Heart right ventricle (tissue), 16 donors: ENCODE measurements around the gene IFI27. TPM values are rescaled to one million over a fixed set of nuclear protein-coding genes. Genes with fewer than 3 reads are reported as not detected.
"Not testable (repeated sequence)": the region's sequence is repeated elsewhere in the genome, so short reads cannot be mapped to it uniquely, and the experiment has no call there.

Experiments
- ATAC-seq, 8 donors: fragments of 200-7000 bp; cut with Tn5 transposase; one replicate each; pipeline ENCODE4 v1.9.1; 2020; ENCODE audit warnings: mild to moderate bottlenecking in 8 of 8, moderate library complexity in 8 of 8, moderate number of reproducible peaks in 1 of 8
- DNase-seq, 2 donors: peaks; one replicate each; pipeline ENCODE4 v3.0.0-alpha.2; 2020
- H3K27ac ChIP-seq, 10 donors: fragments of 200-600 bp; sonication (generic) in 2 of 10; one replicate each; pipeline versions ENCODE4 v1.5.0 to v1.8.0; 2020 to 2022; ENCODE audit warnings: mild to moderate bottlenecking in 3 of 10
- H3K27me3 ChIP-seq, 7 donors: fragments of 200-600 bp; one replicate each; pipeline ENCODE4 v1.8.0; 2021 to 2022; ENCODE audit warnings: mild to moderate bottlenecking in 2 of 7
- H3K36me3 ChIP-seq, 9 donors: fragments of 200-600 bp; sonication (generic) in 1 of 9; one replicate each; pipeline versions ENCODE4 v1.5.0 to v1.8.0; 2020 to 2022; ENCODE audit warnings: mild to moderate bottlenecking in 2 of 9
- H3K4me1 ChIP-seq, 9 donors: fragments of 200-600 bp; sonication (generic) in 1 of 9; one replicate each; pipeline versions ENCODE4 v1.5.0 to v1.8.0; 2020 to 2022; ENCODE audit warnings: mild to moderate bottlenecking in 4 of 9
- H3K4me3 ChIP-seq, 10 donors: fragments of 200-600 bp; sonication (generic) in 2 of 10; one replicate each; pipeline versions ENCODE4 v1.5.0 to v1.8.0; 2020 to 2022; ENCODE audit warnings: mild to moderate bottlenecking in 7 of 10, moderate library complexity in 2 of 10
- H3K9me3 ChIP-seq, 11 donors: fragments of 200-600 bp in 10 of 11; sonication (generic) in 2 of 11; one replicate each; pipeline versions ENCODE4 v1.5.0 to v1.8.0; 2013 to 2022; ENCODE audit warnings: mild to moderate bottlenecking in 2 of 11, control low read depth in 1 of 11, moderate library complexity in 1 of 11
- WGBS, 2 donors: extraction: QIAGEN DNeasy Blood & Tissue Kit; methylation state at CpG; one replicate each; pipeline ENCODE4 v1.1.7; 2013; ENCODE audit warnings: inconsistent platforms in 1 of 2; 5-methylcytosine and 5-hydroxymethylcytosine counted together
- intact Hi-C, 10 donors: fragments of 100-400 bp; cut with DNase I; formaldehyde crosslinking; loops; one replicate each; pipeline versions ENCODE4 v1.11.1 to v1.14.2; 2022
- polyA plus RNA-seq, 2 donors: library from polyadenylated mRNA; stranded (reverse); fragments of 200-250 nt; gene quantifications; one replicate each; pipeline ENCODE4 v1.2.3, GENCODE V29; 2013
- total RNA-seq, 10 donors: library from RNA; stranded (reverse); fragmentation: NEBNext Ultra II Directional in 3 of 10; extraction: Animal tissue kit (Norgen Biotek cat#: 25700) in 3 of 10; gene quantifications; one replicate each; pipeline versions ENCODE4 v1.2.1 to v1.2.4, GENCODE V29; 2021 to 2023
- TF ChIP-seq, protein P1 (sequence below), 9 donors: fragments of 200-600 bp; sonication (generic) in 2 of 9; IDR thresholded peaks; one replicate each; pipeline versions ENCODE4 v1.5.0 to v1.8.0; 2021 to 2022; ENCODE audit warnings: antibody characterized with exemption in 9 of 9, mild to moderate bottlenecking in 5 of 9, moderate library complexity in 1 of 9
- donor health status: Arrhythmogenic right ventricular cardiomyopathy.
- donor health status: ischemic (EF 13 %, LVEDD 7.1; RV severe dilation, severe dysfunction).
- donor health status: healthy with polysubstance abuse.
- donor health status: DM: no; HTN: yes; CAD: no.
- donor health status: DM: no; HTN: no; CAD: no.
- donor health status: ischemic (EF 25% LVEDD 6.9; RV normal size, moderate dysfunction).
- donor health status: ischemic (EF 25% LVEDD 5.7; RV mildly dilated, moderate dysfunction).
- donor health status: healthy.
- donor health status: DM: yes; HTN: yes; CAD: no.
- donor health status: Ischemic cardiomyopathy.
- donor health status: ischemic (EF 35%, LVEDD 5.7; RV mildly dilated, moderate dysfunction).
- donor health status: nonischemic (EF 11% LVEDD 7.7; RV severe dilation, severe dysfunction).
- donor health status: DM: yes; HTN: yes; CAD: no.
- donor health status: PGD.
- donor health status: ischemic (EF 29% LVEDD 5.4; RV normal size, mild dysfunction).
- donor health status: nonischemic (EF 23%, LVEDD 6.1; RV moderate dilation, normal function).

IFI27 gene
- total and polyA plus RNA-seq, 12 donors: 76.5 to 721 (median 174) TPM

DNA sequence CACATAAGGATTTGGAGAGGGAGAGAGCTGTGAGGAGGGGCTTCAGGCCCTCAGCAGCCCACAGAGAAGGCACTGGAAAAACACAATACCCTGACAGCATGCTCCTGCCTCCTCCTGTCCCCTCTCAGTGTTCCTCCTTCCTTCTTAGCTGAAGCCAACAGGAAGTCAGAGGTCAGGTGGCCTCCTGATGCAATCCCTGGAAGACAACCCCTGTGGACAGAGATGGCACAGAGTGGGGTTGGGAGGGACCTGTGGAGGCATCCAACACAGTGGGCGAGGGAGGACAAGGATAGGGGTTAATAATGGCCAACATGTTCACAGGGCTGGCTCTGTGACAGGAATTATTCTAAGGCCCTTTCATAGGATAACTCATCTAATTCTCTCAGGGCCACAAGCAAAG lies 34.2 kb downstream of the IFI27 start:
- intact Hi-C loops: no loop called here
- TF ChIP-seq, protein P1, sequence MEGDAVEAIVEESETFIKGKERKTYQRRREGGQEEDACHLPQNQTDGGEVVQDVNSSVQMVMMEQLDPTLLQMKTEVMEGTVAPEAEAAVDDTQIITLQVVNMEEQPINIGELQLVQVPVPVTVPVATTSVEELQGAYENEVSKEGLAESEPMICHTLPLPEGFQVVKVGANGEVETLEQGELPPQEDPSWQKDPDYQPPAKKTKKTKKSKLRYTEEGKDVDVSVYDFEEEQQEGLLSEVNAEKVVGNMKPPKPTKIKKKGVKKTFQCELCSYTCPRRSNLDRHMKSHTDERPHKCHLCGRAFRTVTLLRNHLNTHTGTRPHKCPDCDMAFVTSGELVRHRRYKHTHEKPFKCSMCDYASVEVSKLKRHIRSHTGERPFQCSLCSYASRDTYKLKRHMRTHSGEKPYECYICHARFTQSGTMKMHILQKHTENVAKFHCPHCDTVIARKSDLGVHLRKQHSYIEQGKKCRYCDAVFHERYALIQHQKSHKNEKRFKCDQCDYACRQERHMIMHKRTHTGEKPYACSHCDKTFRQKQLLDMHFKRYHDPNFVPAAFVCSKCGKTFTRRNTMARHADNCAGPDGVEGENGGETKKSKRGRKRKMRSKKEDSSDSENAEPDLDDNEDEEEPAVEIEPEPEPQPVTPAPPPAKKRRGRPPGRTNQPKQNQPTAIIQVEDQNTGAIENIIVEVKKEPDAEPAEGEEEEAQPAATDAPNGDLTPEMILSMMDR (IDR thresholded peaks at IDR 0.05): no peak

GRCh38 chr14:94145902-94146527 lies 35.5 kb downstream of the IFI27 start:
- no peak for DNase-seq
- peaks cover 0 to 4% (median 0%) of the 10 kb centered on the region in 9 donors for H3K4me1 ChIP-seq
- no peaks in the 10 kb centered on the region for H3K27me3 ChIP-seq
- no peak for ATAC-seq
- H3K4me3 ChIP-seq: no peak overlapping the region
- TF ChIP-seq, protein P1 (IDR thresholded peaks at IDR 0.05): no peak
- H3K27ac ChIP-seq: no peak overlapping the region
- intact Hi-C loops: no loop called here
- H3K36me3 ChIP-seq: no peaks in the 10 kb centered on the region
- no peaks in the 10 kb centered on the region for H3K9me3 ChIP-seq
- WGBS, 2 donors: 79 to 91% methylated on average over 6 of the region's 6 CpGs

More for the DNA sequence above, 34.2 kb downstream of the IFI27 start:
- Histone ChIP-seq H3K27me3 (no peaks in the 10 kb centered on the region), H3K27ac (no peak overlapping the region), H3K9me3 (no peaks in the 10 kb centered on the region), H3K4me3 (no peak overlapping the region), H3K36me3 (no peaks in the 10 kb centered on the region), H3K4me1 (peaks cover 0 to 4% (median 0%) of the 10 kb centered on the region in 9 donors)
- DNase-seq (no peak), ATAC-seq (no peak)
- 59 to 85% methylated on average over 1 of the region's 1 CpG for WGBS, 2 donors

DNA sequence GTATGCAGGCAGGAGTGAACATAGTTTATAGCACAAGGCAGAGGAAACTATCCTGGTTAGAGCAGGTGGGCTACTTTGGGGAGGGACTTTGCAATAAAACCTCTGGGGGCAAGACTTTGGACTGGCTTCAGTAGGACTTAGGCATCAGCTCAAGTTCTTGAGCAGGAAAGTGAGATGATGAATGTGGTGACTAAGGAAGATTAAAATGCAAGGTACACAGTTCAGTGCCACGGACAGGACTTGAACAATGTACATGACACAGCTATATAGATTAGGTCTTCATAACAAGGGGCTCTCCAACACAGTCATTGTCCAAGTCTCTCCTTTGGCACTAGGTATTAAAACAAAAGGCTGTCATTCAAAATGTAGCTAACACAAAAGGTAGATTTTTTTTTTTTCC lies 42.1 kb downstream of the IFI27 start:
- TF ChIP-seq, protein P1 (IDR thresholded peaks at IDR 0.05): no peak
- ATAC-seq (no peak), DNase-seq (no peak)
- no peaks in the 10 kb centered on the region for H3K4me1 ChIP-seq
- no peaks in the 10 kb centered on the region for H3K9me3 ChIP-seq
- no peaks in the 10 kb centered on the region for H3K36me3 ChIP-seq
- peaks cover 0 to 18% (median 4%) of the 10 kb centered on the region in 7 donors for H3K27me3 ChIP-seq
- 82 to 88% methylated on average over 1 of the region's 1 CpG for WGBS, 2 donors
- intact Hi-C loops: no loop called here
- no peak overlapping the region for H3K4me3 ChIP-seq
- no peak overlapping the region for H3K27ac ChIP-seq

DNA sequence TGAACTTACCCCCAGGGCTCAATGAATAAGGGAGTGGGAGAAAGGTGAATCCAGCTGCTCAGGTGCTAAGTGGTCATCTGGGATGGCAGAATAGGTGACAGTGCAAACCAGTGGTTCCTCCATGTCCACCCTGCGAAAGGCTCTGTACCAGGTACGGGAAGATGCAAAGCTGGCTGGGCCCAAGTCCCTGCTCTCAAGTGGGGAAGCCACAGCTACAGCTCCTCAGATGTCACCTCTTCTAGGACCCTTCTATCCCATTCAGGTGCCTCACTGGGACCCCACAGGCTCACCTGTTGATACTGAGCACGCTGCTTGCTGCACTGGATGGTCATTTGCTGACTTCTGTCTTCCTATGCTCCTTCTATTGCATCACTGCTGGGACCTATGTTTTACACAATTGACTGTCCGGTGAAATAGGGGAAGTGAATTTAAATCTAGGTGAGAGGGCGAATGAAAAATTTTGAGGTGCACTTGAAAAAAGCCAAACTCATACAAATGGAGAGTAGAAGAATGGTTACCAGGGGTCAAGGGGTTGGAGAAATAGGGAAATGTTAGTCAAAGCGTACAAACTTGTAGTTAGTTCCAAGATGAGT lies 43.3 kb downstream of the IFI27 start:
- intact Hi-C loops: no loop called here

DNA sequence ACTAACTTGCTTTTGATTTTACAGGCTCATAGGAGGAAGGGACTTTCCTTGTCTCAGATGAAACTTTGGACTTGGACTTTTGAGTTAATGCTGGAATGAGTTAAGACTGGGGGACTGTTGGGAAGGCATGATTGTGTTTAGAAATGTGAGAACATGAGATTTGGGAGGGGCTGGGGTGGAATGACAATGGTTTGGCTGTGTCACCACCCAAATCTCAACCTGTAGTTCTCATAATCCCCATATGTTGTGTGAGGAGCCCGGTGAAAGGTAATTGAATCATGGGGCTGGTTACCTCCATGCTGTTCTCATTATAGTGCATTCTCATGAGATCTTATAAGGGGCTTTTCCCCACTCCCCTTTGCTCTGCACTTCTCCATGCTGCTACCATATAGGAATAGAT lies 45.6 kb downstream of the IFI27 start:
- 100% methylated on average over 1 of the region's 1 CpG for WGBS, 2 donors
- ATAC-seq, H3K36me3 ChIP-seq, H3K9me3 ChIP-seq, H3K27ac ChIP-seq, H3K4me1 ChIP-seq, DNase-seq, H3K4me3 ChIP-seq, intact Hi-C loops: not testable (repeated sequence)
- peaks cover 0 to 23% (median 4%) of the 10 kb centered on the region in 7 donors for H3K27me3 ChIP-seq

More for the DNA sequence above, 43.3 kb downstream of the IFI27 start:
- H3K9me3 ChIP-seq: no peaks in the 10 kb centered on the region
- DNase-seq (no peak), ATAC-seq (no peak)
- 83 to 88% methylated on average over 6 of the region's 6 CpGs for WGBS, 2 donors
- no peaks in the 10 kb centered on the region for H3K36me3 ChIP-seq
- H3K4me3 ChIP-seq: no peak overlapping the region
- no peaks in the 10 kb centered on the region for H3K4me1 ChIP-seq
- TF ChIP-seq, protein P1 (IDR thresholded peaks at IDR 0.05): no peak
- no peak overlapping the region for H3K27ac ChIP-seq
- peaks cover 0 to 18% (median 4%) of the 10 kb centered on the region in 7 donors for H3K27me3 ChIP-seq
